Subcutaneous abdominal adipose tissue (tissue), 5 donors: Measurements from ENCODE around the gene CFAP92.

Source experiments
- H3K27ac ChIP-seq: one replicate; pipeline ENCODE4 v1.7.0; 2013; ENCODE audit warnings: low read depth, mild to moderate bottlenecking, inconsistent platforms, low read length, moderate library complexity
- H3K27me3 ChIP-seq, 5 donors: one replicate each; pipeline ENCODE4 v1.7.0; 2013; ENCODE audit warnings: low read length in 5 of 5, inconsistent platforms in 1 of 5; ENCODE audit not compliant: control insufficient read depth in 5 of 5, insufficient read depth in 4 of 5
- H3K36me3 ChIP-seq, 5 donors: one replicate each; pipeline ENCODE4 v1.7.0; 2013; ENCODE audit warnings: low read length in 5 of 5; ENCODE audit not compliant: control insufficient read depth in 5 of 5, insufficient read depth in 5 of 5
- H3K4me1 ChIP-seq, 5 donors: one replicate each; pipeline ENCODE4 v1.7.0; 2013; ENCODE audit warnings: low read length in 5 of 5, mild to moderate bottlenecking in 3 of 5, moderate library complexity in 1 of 5; ENCODE audit not compliant: control insufficient read depth in 5 of 5, insufficient read depth in 5 of 5
- H3K4me3 ChIP-seq, 5 donors: one replicate each; pipeline ENCODE4 v1.7.0; 2013; ENCODE audit warnings: low read length in 5 of 5, low read depth in 1 of 5
- H3K9ac ChIP-seq, 5 donors: one replicate each; pipeline ENCODE4 v1.7.0; 2013; ENCODE audit warnings: low read length in 5 of 5, mild to moderate bottlenecking in 4 of 5, moderate library complexity in 3 of 5
- H3K9me3 ChIP-seq, 5 donors: one replicate each; pipeline ENCODE4 v1.7.0; 2013; ENCODE audit warnings: low read length in 5 of 5; ENCODE audit not compliant: control insufficient read depth in 5 of 5
- donor health status: healthy.
- donor health status: healthy.
- donor health status: healthy.
- donor health status: healthy.
- donor health status: healthy.

The CFAP92 gene

GRCh38 chr3:128945041-128945877 is 48.6 kb downstream of the CFAP92 start:
- Histone ChIP-seq H3K36me3 (no peaks in the 10 kb centered on the region), H3K4me3 (no peak overlapping the region), H3K9ac (no peak overlapping the region), H3K9me3 (no peaks in the 10 kb centered on the region), H3K4me1 (no peaks in the 10 kb centered on the region), H3K27ac (no peak overlapping the region), H3K27me3 (peaks cover 0 to 3% (median 0%) of the 10 kb centered on the region in 5 donors)

GRCh38 chr3:128942161-128942952 is 51.5 kb downstream of the CFAP92 start:
- H3K9me3 ChIP-seq = no peaks in the 10 kb centered on the region
- H3K4me1 ChIP-seq = no peaks in the 10 kb centered on the region
- H3K36me3 ChIP-seq = no peaks in the 10 kb centered on the region
- no peak overlapping the region for H3K9ac ChIP-seq
- no peak overlapping the region for H3K27ac ChIP-seq
- H3K27me3 ChIP-seq = peaks cover 0 to 3% (median 0%) of the 10 kb centered on the region in 5 donors
- H3K4me3 ChIP-seq = no peak overlapping the region

- no peak overlapping the region for H3K27ac ChIP-seq
- no peaks in the 10 kb centered on the region for H3K36me3 ChIP-seq
Observed at GRCh38 chr3:128940252-128940651, 53.6 kb downstream of the CFAP92 start.

GRCh38 chr3:128936341-128936740 is 57.5 kb downstream of the CFAP92 start:
- no peak overlapping the region for H3K9ac ChIP-seq
- H3K27ac ChIP-seq = no peak overlapping the region
- H3K36me3 ChIP-seq = no peaks in the 10 kb centered on the region
- peaks cover 0 to 8% (median 0%) of the 10 kb centered on the region in 5 donors for H3K27me3 ChIP-seq
- H3K9me3 ChIP-seq = no peaks in the 10 kb centered on the region
- no peaks in the 10 kb centered on the region for H3K4me1 ChIP-seq
- no peak overlapping the region for H3K4me3 ChIP-seq

More at GRCh38 chr3:128940252-128940651, 53.6 kb downstream of the CFAP92 start:
- H3K4me3 ChIP-seq = no peak overlapping the region
- H3K9me3 ChIP-seq = no peaks in the 10 kb centered on the region
- H3K4me1 ChIP-seq = no peaks in the 10 kb centered on the region
- H3K9ac ChIP-seq = no peak overlapping the region
- H3K27me3 ChIP-seq = peaks cover 0 to 3% (median 0%) of the 10 kb centered on the region in 5 donors

- no peak overlapping the region for H3K27ac ChIP-seq
- no peak overlapping the region for H3K4me3 ChIP-seq
- H3K9ac ChIP-seq = no peak overlapping the region
- no peaks in the 10 kb centered on the region for H3K9me3 ChIP-seq
- peaks cover 0 to 8% (median 0%) of the 10 kb centered on the region in 5 donors for H3K27me3 ChIP-seq
- H3K36me3 ChIP-seq = no peaks in the 10 kb centered on the region
- no peaks in the 10 kb centered on the region for H3K4me1 ChIP-seq
Observed at GRCh38 chr3:128935922-128936321, 58.0 kb downstream of the CFAP92 start.

- no peak overlapping the region for H3K27ac ChIP-seq
- H3K4me1 ChIP-seq = no peaks in the 10 kb centered on the region
- no peaks in the 10 kb centered on the region for H3K36me3 ChIP-seq
- H3K4me3 ChIP-seq = no peak overlapping the region
- H3K9me3 ChIP-seq = peaks cover 0 to 7% (median 3%) of the 10 kb centered on the region in 5 donors
- H3K27me3 ChIP-seq = peaks cover 0 to 8% (median 0%) of the 10 kb centered on the region in 5 donors
- H3K9ac ChIP-seq = no peak overlapping the region
Observed at GRCh38 chr3:128933922-128934253, 60.0 kb downstream of the CFAP92 start.

- Histone ChIP-seq H3K27me3 (peaks cover 0 to 8% (median 0%) of the 10 kb centered on the region in 5 donors), H3K9me3 (peaks cover 0 to 7% (median 3%) of the 10 kb centered on the region in 5 donors), H3K27ac (no peak overlapping the region), H3K36me3 (no peaks in the 10 kb centered on the region), H3K9ac (no peak overlapping the region), H3K4me3 (no peak overlapping the region), H3K4me1 (no peaks in the 10 kb centered on the region)
Observed at GRCh38 chr3:128933213-128933921, 60.5 kb downstream of the CFAP92 start.

- peaks cover 0 to 7% (median 3%) of the 10 kb centered on the region in 5 donors for H3K9me3 ChIP-seq
- no peaks in the 10 kb centered on the region for H3K36me3 ChIP-seq
Observed at GRCh38 chr3:128932516-128933212, 61.2 kb downstream of the CFAP92 start.

GRCh38 chr3:128931046-128931445 is 62.8 kb downstream of the CFAP92 start:
- Histone ChIP-seq H3K27ac (no peak overlapping the region), H3K36me3 (no peaks in the 10 kb centered on the region), H3K9me3 (peaks cover 0 to 7% (median 3%) of the 10 kb centered on the region in 5 donors), H3K4me3 (no peak overlapping the region), H3K4me1 (no peaks in the 10 kb centered on the region), H3K27me3 (peaks cover 0 to 8% (median 0%) of the 10 kb centered on the region in 5 donors), H3K9ac (no peak overlapping the region)

More at GRCh38 chr3:128932516-128933212, 61.2 kb downstream of the CFAP92 start:
- Histone ChIP-seq H3K27me3 (peaks cover 0 to 8% (median 0%) of the 10 kb centered on the region in 5 donors), H3K9ac (no peak overlapping the region), H3K27ac (no peak overlapping the region), H3K4me1 (no peaks in the 10 kb centered on the region), H3K4me3 (no peak overlapping the region)
